Measurements from ENCODE around the gene BPIFB2.

DNA sequence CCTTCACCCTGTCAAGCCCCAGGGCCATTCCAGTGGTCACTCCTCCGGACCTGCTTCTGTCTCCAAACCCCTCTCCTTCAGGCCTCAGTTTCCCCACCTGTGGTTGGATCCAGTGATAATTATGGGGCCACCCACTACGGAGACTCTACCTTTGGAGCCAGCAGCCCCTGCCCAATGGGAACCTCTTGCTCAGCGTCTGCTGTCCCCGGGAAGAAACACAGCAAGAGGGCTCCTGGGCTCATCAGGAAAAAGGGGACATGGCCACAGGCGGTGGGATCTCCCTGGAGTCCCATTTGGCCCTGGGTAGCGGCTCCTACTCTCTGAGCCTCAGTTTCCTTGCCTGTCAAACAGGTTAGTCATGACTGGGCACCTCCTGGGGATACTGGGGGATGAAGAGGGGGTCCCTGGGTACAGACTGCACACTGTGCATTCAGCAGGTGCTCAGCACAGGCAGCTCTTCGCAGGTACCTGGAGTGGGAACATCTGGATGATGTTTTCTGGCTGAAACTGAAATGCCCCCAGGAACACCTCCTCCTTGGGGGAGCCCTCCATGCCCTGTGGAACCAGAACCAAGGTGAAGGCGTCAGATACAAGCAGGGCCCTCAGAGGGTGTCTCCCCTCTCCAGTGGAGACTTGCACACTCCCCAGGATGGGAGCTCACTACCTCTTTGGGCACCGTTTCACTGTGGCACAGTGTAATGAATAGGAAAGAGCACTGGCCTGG lies 22.7 kb upstream of the BPIFB2 start:
- TF ChIP-seq SIN3A (IDR thresholded peaks at IDR 0.05; ENCODE audit: borderline replicate concordance, insufficient read depth, low read depth, low read length): no peak
- TF ChIP-seq POLR2AphosphoS5 (IDR thresholded peaks at IDR 0.05; ENCODE audit: low read depth, low read length): no peak
- TF ChIP-seq, protein P1, sequence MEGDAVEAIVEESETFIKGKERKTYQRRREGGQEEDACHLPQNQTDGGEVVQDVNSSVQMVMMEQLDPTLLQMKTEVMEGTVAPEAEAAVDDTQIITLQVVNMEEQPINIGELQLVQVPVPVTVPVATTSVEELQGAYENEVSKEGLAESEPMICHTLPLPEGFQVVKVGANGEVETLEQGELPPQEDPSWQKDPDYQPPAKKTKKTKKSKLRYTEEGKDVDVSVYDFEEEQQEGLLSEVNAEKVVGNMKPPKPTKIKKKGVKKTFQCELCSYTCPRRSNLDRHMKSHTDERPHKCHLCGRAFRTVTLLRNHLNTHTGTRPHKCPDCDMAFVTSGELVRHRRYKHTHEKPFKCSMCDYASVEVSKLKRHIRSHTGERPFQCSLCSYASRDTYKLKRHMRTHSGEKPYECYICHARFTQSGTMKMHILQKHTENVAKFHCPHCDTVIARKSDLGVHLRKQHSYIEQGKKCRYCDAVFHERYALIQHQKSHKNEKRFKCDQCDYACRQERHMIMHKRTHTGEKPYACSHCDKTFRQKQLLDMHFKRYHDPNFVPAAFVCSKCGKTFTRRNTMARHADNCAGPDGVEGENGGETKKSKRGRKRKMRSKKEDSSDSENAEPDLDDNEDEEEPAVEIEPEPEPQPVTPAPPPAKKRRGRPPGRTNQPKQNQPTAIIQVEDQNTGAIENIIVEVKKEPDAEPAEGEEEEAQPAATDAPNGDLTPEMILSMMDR (IDR thresholded peaks at IDR 0.05): no peak

Data from Panc1 (cell line).